ENCODE data around the gene GLS. TPM values are rescaled to one million over a fixed set of nuclear protein-coding genes. Genes with fewer than 3 reads are reported as not detected.

Gene GLS
- total RNA-seq, 1 donor from 2014 or later, result 116 TPM

DNA sequence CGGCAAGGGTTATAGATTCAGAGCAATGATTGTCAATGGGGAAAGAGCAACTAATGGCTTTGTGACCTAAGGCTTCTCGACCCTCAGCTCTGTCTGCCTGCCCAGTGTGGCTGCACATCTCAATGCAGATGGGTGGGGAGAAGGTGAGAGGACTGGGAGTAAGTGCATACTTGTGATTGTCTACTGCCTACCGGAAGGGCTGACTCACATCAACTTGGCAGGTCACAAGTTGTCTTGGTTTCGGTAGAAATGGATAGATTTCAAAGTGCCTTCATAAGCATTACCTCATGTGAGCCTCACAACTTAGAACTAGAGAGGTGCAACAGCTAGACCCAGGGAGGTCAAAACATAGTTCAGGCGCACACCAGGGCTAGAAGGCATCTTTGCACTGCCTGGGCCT, 104.0 kb downstream of the GLS start:
- H3K9me3 Mint-ChIP-seq (ENCODE audit: low read depth), result no peaks in the 10 kb centered on the region
- peaks cover 59% of the 10 kb centered on the region for H3K36me3 Mint-ChIP-seq (ENCODE audit: insufficient read depth)
- DNase-seq (ENCODE audit: low spot score, unreplicated experiment), result no peak
- H3K27ac Mint-ChIP-seq, result peak overlapping the region; percentile 5
- TF ChIP-seq, protein P1, sequence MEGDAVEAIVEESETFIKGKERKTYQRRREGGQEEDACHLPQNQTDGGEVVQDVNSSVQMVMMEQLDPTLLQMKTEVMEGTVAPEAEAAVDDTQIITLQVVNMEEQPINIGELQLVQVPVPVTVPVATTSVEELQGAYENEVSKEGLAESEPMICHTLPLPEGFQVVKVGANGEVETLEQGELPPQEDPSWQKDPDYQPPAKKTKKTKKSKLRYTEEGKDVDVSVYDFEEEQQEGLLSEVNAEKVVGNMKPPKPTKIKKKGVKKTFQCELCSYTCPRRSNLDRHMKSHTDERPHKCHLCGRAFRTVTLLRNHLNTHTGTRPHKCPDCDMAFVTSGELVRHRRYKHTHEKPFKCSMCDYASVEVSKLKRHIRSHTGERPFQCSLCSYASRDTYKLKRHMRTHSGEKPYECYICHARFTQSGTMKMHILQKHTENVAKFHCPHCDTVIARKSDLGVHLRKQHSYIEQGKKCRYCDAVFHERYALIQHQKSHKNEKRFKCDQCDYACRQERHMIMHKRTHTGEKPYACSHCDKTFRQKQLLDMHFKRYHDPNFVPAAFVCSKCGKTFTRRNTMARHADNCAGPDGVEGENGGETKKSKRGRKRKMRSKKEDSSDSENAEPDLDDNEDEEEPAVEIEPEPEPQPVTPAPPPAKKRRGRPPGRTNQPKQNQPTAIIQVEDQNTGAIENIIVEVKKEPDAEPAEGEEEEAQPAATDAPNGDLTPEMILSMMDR (IDR thresholded peaks at IDR 0.05; ENCODE audit: unreplicated experiment), result no peak
- H3K4me1 Mint-ChIP-seq (ENCODE audit: low read depth), result peaks cover 22% of the 10 kb centered on the region
- H3K27me3 Mint-ChIP-seq, result no peaks in the 10 kb centered on the region
- no peak overlapping the region for H3K4me3 Mint-ChIP-seq (ENCODE audit: low read depth)

DNA sequence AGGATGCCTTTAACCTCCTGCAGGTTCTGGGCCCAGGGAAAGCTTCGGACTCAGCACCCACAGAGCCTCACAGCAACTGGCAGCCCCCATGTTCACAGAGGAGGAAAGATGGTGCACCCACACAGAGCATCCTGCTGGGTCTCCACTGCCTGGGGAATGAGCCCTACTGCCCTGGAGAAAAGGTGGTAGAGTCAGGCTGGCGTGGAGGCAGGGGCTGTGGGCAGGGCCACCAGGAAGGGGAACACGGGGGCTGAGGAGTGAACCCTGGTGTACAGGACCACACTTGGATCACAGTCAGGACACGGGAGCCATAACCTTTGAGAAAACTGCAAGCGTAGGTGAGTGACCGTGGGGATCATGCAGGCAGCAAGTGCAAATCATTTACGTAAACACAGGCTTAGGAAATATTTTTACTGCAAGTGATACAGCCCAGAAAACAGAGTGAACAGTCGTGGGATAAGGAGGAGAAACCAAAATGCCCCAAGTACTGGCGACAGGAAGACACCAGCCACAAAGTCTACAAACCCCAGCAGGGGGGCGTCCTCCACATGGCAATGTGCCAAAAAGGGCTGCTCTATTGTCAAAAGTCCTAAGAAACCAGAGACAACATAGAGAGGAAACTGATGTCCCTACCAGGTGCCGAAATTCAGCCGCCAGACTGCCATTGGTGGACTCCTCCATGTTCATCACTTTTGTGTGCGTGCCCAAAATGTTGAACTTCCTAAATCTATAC, 105.8 kb downstream of the GLS start:
- Mint-ChIP-seq H3K4me1 (ENCODE audit: low read depth) (peaks cover 5% of the 10 kb centered on the region), H3K9me3 (ENCODE audit: low read depth) (no peaks in the 10 kb centered on the region), H3K4me3 (ENCODE audit: low read depth) (no peak overlapping the region), H3K27ac (no peak overlapping the region), H3K27me3 (no peaks in the 10 kb centered on the region), H3K36me3 (ENCODE audit: insufficient read depth) (peaks cover 64% of the 10 kb centered on the region)
- no peak for DNase-seq (ENCODE audit: low spot score, unreplicated experiment)
- TF ChIP-seq, protein P1 (IDR thresholded peaks at IDR 0.05; ENCODE audit: unreplicated experiment), result no peak

DNA sequence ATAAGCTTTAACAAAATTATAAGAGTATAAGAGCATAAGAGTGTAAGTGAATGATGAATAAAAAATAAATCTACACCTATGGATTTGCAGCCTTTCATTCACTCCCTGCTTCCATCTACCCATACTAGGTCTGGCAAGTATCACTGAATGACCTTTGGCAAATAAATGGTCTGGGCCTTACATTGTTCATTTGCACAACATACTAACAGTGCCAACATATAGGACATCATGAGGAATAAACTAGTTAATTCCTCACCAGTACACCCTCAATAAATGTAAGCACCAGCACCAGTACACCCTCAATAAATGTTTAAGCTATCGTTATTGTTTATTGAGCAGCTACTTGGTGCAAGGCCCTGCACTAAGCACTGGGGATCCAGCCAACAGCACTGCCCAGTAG, 106.5 kb downstream of the GLS start:
- H3K27ac Mint-ChIP-seq, result no peak overlapping the region
- H3K9me3 Mint-ChIP-seq (ENCODE audit: low read depth), result no peaks in the 10 kb centered on the region
- peaks cover 65% of the 10 kb centered on the region for H3K36me3 Mint-ChIP-seq (ENCODE audit: insufficient read depth)
- no peak overlapping the region for H3K4me3 Mint-ChIP-seq (ENCODE audit: low read depth)
- H3K4me1 Mint-ChIP-seq (ENCODE audit: low read depth), result peaks cover 2% of the 10 kb centered on the region
- H3K27me3 Mint-ChIP-seq, result no peaks in the 10 kb centered on the region
- TF ChIP-seq, protein P1 (IDR thresholded peaks at IDR 0.05; ENCODE audit: unreplicated experiment), result no peak
- no peak for DNase-seq (ENCODE audit: low spot score, unreplicated experiment)

DNA sequence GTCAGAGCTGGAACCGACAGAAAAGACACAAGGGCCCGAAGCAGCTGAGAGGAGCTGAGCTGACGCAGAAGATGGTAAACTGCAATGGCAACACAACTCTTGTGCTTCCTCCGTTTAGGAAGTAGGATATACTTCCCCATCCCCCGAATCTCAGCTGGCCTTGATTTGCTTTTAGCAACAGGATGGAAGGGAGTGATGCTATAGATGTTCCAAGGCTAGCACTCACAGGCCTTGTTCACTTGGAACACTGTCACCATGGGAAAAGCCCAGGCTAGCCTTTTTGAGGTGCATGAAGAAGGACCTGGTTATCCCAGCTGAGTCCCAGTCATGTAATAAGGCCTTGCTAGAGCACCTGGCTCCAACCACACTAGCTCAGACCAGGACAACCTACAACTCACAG, 107.3 kb downstream of the GLS start:
- H3K36me3 Mint-ChIP-seq (ENCODE audit: insufficient read depth), result peaks cover 61% of the 10 kb centered on the region
- H3K9me3 Mint-ChIP-seq (ENCODE audit: low read depth), result no peaks in the 10 kb centered on the region
- no peak overlapping the region for H3K4me3 Mint-ChIP-seq (ENCODE audit: low read depth)
- H3K27ac Mint-ChIP-seq, result no peak overlapping the region
- no peaks in the 10 kb centered on the region for H3K4me1 Mint-ChIP-seq (ENCODE audit: low read depth)
- H3K27me3 Mint-ChIP-seq, result no peaks in the 10 kb centered on the region
- TF ChIP-seq, protein P1 (IDR thresholded peaks at IDR 0.05; ENCODE audit: unreplicated experiment), result no peak
- DNase-seq (ENCODE audit: low spot score, unreplicated experiment), result no peak

DNA sequence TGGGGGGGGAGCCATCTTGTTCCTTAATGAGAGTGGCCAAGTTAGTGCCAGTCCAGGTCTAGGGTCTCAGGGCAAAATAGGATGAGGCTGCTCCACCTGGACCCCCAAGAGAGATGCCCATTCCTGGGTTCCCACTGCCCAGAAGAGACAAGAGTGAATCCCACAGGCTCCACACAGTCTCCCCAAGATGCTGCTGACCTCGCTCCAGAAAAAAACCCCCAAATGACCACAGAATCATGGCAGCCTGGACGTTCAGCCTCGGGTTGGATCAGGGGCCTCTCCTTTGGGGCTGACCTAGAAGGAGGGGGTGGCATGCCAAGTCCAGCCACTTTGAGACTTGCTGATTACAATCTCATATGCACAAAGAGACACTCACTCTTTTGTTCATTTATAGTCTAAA, 108.3 kb downstream of the GLS start:
- no peaks in the 10 kb centered on the region for H3K9me3 Mint-ChIP-seq (ENCODE audit: low read depth)
- TF ChIP-seq, protein P1 (IDR thresholded peaks at IDR 0.05; ENCODE audit: unreplicated experiment), result no peak
- H3K4me1 Mint-ChIP-seq (ENCODE audit: low read depth), result peaks cover 1% of the 10 kb centered on the region
- H3K4me3 Mint-ChIP-seq (ENCODE audit: low read depth), result no peak overlapping the region
- peaks cover 63% of the 10 kb centered on the region for H3K36me3 Mint-ChIP-seq (ENCODE audit: insufficient read depth)
- H3K27ac Mint-ChIP-seq, result peak overlapping the region; percentile 29
- no peaks in the 10 kb centered on the region for H3K27me3 Mint-ChIP-seq
- no peak for DNase-seq (ENCODE audit: low spot score, unreplicated experiment)
